NOMO-1 treated with dmso at 0.1 percent for 144 hours (cell line): ENCODE results near the gene POLR2A.

Experiments
- DNase-seq: peaks from one replicate; lab custom pipeline; 2025; ENCODE audit not compliant: unreplicated experiment; lab: John Stamatoyannopoulos, UW

Gene POLR2A

DNA sequence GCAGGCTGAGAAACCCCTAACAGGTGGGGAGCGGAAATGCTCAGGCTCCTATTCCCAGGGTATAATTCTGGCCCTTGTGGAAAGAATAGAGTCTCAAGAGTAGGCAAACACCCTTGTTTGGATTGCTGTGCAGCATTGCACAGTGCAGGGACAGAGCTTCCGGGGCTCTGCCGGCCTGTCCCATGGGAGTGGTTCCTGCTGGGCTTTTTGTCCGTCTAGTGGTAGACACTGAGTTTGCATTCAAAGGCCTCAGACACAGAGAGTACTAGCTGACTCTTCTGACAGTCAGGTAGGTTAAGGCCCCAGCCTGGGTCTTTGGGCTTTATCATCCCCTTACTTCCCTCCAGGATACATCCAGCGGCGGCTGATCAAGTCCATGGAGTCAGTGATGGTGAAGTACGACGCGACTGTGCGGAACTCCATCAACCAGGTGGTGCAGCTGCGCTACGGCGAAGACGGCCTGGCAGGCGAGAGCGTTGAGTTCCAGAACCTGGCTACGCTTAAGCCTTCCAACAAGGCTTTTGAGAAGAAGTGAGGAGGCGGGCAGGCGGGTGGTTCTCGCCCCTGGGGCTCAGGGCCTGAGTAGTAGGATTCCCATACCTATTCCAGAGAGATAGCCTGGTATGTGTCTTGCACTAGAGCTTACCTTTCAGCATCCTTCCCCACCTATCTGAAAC is 18.1 kb downstream of the POLR2A start:
- no peak for DNase-seq

DNA sequence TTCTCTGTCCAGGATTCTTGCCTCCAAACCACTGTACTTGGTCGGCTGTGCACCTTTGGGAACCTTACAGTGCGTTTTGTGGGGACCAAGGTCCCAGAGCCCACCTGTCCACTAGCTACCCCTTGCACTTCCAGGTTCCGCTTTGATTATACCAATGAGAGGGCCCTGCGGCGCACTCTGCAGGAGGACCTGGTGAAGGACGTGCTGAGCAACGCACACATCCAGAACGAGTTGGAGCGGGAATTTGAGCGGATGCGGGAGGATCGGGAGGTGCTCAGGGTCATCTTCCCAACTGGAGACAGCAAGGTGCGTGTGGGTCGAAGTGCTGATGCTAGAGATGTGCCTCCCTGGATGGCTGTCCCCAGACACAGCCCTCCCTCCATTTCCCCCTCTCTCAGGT is 18.8 kb downstream of the POLR2A start:
- DNase-seq, result no peak

DNA sequence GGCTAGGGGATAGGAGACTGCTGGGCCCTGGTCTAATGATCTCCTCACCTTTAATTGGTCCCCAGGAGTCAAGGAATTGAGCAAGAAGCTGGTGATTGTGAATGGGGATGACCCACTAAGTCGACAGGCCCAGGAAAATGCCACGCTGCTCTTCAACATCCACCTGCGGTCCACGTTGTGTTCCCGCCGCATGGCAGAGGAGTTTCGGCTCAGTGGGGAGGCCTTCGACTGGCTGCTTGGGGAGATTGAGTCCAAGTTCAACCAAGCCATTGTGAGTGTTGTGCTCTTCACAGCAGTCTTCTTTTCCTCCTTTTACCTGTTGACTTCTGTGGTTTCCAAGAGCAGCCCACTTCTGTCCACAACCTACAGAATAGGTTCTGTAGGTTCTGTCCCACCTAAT is 19.4 kb downstream of the POLR2A start:
- no peak for DNase-seq

DNA sequence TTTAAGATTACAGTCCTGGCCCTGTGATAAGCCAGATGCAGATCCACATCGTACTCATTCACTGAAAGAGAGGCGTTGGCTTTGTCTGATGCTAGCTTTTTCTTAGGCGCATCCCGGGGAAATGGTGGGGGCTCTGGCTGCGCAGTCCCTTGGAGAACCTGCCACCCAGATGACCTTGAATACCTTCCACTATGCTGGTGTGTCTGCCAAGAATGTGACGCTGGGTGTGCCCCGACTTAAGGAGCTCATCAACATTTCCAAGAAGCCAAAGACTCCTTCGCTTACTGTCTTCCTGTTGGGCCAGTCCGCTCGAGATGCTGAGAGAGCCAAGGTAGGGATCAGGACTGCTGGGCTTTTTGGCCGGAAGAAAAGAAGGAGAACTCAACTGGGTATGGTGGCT is 24.0 kb downstream of the POLR2A start:
- DNase-seq, result no peak

DNA sequence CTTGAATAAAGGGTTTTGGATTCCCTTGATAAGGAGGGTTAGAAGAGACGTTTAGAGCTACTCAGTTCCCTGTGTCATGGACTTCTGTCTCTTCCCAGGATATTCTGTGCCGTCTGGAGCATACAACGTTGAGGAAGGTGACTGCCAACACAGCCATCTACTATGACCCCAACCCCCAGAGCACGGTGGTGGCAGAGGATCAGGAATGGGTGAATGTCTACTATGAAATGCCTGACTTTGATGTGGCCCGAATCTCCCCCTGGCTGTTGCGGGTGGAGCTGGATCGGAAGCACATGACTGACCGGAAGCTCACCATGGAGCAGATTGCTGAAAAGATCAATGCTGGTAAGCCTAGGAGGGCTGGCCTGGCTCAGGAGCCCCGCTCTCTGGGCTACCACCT is 24.7 kb downstream of the POLR2A start:
- DNase-seq, result no peak

DNA sequence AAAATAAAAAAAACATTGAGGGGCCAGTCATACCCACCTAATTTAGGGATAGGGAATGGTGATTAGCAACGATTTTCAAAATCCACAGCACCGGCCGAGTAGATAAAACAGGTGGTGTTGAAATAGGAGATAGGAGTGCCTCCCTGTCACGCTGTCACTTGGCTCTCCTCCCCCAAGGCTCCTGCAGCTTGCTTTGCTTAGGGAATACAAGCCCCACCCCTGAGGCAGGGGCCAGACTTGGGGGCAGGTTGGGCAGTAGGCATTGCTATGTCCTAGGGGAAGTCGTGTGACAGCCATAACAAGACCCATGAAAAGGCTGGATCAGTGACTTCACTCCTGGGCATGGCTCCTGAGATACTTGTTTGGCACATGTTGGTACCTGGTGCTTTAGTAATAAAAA is 25.8 kb downstream of the POLR2A start:
- DNase-seq, result no peak

DNA sequence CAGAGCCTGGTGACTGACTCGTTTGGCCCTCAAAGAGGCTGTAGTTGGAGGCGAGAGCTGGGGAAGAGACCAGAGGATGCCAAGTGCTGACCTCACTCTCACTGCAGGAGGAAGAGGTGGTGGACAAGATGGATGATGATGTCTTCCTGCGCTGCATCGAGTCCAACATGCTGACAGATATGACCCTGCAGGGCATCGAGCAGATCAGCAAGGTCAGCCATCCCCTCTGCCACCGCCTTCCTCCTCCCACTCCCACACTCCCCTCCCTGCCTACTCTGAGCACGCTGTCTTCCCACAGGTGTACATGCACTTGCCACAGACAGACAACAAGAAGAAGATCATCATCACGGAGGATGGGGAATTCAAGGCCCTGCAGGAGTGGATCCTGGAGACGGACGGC is 26.9 kb downstream of the POLR2A start:
- no peak for DNase-seq

DNA sequence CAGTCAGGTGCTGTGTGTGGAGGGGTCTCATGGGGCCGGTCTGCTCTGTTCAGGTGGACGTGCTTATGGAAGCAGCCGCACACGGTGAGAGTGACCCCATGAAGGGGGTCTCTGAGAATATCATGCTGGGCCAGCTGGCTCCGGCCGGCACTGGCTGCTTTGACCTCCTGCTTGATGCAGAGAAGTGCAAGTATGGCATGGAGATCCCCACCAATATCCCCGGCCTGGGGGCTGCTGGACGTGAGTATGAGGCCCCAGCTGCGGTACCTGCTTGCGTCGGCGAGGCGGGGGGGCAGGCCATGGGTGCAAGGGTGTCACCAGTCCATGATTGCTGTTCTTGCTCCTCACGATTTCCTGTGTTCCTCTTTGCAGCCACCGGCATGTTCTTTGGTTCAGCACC is 27.9 kb downstream of the POLR2A start:
- DNase-seq, result no peak

DNA sequence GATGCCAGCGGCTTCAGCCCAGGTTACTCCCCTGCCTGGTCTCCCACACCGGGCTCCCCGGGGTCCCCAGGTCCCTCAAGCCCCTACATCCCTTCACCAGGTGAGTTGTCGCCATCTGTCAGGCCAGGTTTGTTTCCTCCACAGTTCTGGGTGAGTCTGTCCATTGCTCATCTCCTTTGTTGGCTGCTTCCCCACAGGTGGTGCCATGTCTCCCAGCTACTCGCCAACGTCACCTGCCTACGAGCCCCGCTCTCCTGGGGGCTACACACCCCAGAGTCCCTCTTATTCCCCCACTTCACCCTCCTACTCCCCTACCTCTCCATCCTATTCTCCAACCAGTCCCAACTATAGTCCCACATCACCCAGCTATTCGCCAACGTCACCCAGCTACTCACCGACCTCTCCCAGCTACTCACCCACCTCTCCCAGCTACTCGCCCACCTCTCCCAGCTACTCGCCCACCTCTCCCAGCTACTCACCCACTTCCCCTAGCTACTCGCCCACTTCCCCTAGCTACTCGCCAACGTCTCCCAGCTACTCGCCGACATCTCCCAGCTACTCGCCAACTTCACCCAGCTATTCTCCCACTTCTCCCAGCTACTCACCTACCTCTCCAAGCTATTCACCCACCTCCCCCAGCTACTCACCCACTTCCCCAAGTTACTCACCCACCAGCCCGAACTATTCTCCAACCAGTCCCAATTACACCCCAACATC is 28.8 kb downstream of the POLR2A start:
- no peak for DNase-seq

DNA sequence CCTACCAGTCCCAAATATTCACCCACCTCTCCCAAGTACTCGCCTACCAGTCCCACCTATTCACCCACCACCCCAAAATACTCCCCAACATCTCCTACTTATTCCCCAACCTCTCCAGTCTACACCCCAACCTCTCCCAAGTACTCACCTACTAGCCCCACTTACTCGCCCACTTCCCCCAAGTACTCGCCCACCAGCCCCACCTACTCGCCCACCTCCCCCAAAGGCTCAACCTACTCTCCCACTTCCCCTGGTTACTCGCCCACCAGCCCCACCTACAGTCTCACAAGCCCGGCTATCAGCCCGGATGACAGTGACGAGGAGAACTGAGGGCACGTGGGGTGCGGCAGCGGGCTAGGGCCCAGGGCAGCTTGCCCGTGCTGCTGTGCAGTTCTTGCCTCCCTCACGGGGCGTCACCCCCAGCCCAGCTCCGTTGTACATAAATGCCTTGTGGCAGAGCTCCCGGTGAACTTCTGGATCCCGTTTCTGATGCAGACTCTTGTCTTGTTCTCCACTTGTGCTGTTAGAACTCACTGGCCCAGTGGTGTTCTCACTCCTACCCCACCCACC is 29.8 kb downstream of the POLR2A start:
- DNase-seq, result no peak

DNA sequence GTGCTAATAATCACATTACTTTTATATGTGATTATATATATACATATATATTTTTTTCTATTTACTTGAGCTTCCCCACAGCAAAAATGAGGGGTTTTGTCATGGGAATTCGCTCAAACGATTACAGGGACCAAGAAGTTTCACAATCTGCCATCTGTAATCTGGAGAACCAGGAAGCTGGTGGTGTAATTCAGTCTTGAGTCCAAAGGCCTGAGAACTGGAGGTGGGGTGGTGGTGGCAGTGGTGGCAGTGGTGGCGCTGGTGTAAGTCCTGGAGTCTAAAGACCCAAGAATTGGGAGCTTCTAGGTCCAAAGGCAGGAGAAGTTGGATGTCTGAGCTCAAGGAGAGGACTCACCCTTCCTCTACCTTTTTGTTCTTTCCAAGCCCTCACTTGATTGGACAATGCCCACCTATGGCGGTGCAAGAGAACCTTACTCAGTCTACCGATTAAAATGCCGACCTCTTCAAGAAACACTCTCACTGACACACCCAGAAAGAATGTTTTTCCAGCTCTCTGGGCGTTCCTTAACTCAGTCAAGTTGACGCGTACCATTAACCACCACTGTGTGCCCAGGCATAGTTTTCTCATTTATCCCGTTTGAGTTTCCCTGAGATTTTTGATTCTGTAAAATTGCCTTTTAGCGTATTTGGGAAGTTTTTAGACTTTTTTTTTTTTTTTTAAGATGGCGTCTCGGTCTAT is 31.9 kb downstream of the POLR2A start:
- DNase-seq, result no peak

DNA sequence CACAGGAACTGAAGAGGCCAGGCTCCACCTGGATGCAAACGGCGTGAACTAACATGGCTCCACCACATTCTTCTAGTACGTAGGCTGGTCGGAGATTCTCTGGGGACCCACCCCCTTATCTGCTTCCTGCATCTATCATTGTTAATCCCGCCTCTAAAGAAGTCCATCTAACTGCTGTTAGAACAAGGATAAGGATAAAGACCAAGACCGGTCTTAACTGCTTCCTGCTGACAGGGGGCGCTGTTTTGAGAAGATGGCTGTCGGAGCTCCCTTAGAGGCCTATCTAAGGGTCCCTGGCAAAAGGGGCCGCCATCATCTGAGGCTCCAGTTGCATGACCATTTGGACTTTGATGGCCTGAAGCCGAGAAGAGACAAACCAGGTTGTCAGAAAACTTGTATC is 38.9 kb downstream of the POLR2A start:
- DNase-seq, result no peak

DNA sequence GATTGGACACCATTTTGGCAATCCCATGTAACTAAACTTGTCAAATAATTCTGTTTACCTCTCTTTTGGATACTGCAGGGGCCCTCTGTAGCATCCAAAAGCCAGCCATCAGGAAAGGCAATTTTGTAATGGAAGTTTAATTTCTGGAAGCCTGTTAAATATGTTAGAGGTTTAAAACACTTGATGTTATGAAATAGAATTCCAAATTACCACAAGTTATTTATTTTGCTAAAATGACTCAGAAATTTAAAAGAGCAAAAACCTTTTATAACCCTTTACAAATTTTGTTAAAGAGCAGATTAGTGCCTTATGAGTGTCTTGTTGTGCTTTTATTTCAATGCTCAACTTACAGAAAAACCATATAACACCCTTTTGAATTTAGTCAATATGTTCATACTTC is 44.7 kb downstream of the POLR2A start:
- no peak for DNase-seq

DNA sequence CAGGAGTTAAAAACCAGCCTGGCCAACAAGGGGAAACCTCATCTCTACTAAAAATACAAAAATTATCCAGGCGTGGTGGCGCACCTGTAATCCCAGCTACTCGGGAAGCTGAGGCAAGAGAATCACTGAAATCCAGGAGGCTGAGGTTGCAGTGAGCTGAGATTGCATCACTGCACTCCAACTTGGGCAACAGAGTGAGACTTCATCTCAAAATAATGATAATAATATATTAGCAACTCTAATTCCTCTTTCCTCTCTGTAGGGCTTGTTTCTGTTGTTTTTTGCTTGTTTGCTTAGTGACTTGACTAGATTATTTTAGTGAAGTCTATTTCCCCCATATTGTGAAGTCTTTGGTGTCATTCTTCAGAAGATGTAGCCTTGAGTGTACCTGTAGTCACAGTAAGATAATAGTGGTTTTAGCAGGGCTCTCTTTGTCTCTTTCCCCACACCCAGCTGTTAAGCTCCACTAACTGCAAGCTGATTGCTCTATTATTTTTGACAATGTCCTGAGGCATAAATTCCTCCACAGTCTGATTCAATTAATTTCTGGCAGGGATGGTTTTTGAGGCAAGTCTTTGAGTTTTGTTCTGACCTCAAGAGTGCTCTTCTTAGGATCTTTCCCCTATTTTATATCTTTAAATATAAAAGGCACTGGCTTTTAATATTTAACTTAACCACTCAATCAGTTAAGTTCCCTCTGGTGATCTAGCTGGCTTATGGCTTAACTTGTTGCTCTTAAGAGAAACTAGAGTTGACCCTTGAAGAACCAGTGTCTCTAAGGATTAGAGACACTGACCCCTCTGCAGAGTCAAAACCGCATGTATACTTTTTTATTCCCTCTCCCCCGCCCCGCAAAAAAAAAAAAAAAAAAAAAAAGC is 46.1 kb downstream of the POLR2A start:
- no peak for DNase-seq

DNA sequence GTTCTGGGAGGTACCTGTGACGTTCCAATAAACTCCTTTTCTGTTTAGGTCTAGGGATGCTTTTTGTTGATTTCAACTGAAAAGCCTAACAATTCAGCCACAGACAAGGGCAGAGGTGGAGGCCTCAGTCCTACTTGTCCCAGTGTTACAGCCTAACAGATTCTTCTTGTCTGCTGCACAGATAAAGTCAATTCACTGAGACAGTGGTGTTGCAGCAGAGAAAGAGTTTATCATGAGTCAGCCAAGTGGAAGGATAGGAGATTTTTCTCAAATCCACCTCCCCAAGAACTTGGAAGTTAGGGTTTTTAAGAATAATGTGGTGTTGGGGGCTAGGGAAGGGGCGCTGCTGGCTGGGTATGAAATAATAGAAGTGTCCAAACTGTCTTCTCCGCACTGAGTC is 53.9 kb downstream of the POLR2A start:
- no peak for DNase-seq

DNA sequence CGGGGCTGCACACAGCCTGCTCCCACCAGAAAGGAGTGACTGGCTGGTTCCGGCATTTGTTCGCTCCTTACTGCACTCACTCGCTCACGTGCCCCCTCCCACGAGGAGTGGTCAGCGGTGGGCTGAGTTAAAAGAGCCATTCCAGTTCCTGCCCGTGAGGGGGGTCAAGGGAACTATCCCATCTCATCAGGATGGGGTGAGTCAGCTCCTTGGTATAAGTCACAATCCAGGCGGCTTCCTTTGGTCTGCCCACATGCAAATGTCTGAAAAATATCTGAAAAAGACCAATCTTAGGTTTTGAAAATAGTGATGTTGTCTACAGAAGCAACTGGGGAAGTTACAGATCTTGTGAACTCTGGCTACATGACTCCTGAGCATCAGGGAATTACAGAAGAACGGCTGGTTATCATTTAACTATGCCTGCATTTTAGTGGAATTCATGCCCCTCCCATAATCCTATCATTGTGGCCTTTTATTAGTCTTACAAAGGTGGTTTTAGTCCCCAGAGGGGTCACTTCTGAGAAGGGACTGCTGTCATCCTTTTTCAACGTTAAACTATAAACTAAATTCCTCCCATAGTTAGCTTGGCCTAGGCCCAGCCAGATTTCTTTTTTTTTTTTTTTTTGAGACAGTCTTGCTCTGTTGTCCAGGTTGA is 54.9 kb downstream of the POLR2A start:
- no peak for DNase-seq

DNA sequence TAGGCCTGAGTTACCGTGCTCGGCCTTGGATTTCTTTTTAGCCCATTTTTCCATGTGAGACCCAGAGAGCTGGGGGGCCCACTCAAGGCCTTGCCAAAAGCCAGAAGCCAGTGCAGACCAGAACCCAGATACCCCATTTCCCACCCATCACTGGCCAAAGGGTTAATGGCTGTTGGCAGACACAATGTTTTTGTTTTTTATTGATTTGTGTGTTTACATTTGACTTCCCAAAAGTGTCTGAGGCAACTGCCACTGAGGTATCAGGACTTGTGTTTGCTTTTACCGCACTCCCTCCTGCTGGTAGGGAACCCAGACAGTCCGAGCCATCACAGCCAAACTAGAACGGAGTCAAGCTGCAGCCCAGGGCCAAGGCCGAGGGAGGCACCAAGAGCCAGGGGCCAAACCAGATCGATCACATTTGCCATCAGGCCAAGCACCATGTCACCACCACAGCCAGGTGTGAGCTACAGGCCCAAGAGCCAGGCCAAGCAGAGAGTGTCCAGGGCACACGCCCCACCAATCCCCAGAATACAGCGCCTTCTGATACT is 57.0 kb downstream of the POLR2A start:
- no peak for DNase-seq

DNA sequence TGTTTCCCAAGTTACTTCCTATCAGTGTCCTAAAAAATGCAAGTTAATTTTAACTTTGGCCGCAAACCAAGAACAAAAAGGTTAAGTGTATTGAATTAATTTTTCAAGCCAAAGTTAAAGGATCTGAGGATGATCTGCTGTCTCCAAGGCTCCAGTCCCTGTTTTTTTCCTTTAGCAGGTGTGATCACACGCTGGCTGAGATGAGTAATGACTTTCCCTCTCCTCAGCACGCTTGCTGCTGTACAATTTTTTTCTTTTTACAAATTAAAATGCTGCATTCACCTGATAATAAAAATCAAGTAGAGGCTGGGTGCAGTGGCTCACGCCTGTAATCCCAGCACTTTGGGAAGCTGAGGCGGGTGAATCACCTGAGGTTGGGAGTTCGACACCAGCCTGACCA is 60.7 kb downstream of the POLR2A start:
- DNase-seq, result no peak

DNA sequence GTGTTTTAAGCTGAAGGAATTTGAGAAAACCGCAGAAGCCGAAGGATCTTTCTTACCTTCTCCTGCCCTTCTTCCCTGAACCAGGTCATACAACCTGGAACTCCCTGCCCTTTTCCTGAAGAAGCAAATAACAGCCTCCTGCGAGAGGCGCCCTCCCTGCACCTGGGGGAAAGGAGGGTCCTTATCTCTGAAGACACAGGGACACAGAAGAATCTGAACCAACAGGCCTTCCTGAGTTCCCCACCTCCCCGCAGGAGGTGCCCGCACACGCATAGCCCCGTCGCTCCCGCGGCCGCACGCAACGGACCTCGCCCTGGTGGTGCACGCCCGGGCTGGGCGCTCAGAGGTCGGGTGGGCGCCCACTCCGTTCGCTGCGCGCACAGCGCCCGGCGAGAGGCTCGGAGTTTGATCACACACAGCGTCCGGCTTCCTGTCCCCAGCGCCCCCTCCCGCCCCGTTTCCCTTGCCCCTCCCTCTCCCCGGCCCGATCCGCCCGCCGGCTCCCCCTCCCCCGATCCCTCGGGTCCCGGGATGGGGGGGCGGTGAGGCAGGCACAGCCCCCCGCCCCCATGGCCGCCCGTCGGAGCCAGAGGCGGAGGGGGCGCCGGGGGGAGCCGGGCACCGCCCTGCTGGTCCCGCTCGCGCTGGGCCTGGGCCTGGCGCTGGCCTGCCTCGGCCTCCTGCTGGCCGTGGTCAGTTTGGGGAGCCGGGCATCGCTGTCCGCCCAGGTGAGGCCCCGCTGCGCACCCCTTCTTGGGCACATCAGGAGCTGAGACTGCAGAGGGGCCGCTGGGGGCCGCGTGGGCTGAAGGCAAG is 64.6 kb downstream of the POLR2A start, which contains the start of gene TNFSF12:
TSS of gene TNFSF12 (plus strand) at position 474 of the 816 bp plus-strand sequence. CDS start at position 570, 96 bp downstream.
- no peak for DNase-seq
